IMR-90 (cell line): ENCODE results near the gene FMN2. TPM values are rescaled to one million over a fixed set of nuclear protein-coding genes. Genes with fewer than 3 reads are reported as not detected.

Experiments
- ATAC-seq: fragments of 200-7000 bp; cut with Tn5 transposase; 2 replicates; pipeline ENCODE4 v1.9.1; 2020; ENCODE audit warnings: low read depth, mild to moderate bottlenecking, moderate library complexity
- BruUV-seq: library from RNA; stranded (reverse); fragments of 400-500 nt; replicated peaks from 2 replicates; lab custom pipeline; 2021; lab: Mats Ljungman, UMichigan
- CTCF ChIA-PET: fragments of 300-600 bp; formaldehyde crosslinking; extraction: SDS; loops from one replicate; lab custom pipeline; 2021; ENCODE audit warnings: antibody characterized with exemption; lab: Yijun Ruan, JAX
- POLR2A ChIA-PET: fragments of 300-600 bp; sonication (Branson Sonifier 250); formaldehyde crosslinking; loops from one replicate; lab custom pipeline; 2022; ENCODE audit warnings: antibody characterized with exemption; ENCODE audit not compliant: unreplicated experiment; lab: Charles Lee
- DNase-seq: peaks from one replicate; pipeline ENCODE4 v3.0.0; 2013
- H2AFZ ChIP-seq: replicated peaks from 2 replicates; pipeline ENCODE3; 2013; ENCODE audit warnings: low read length, mild to moderate bottlenecking; ENCODE audit not compliant: poor library complexity
- H2AK5ac ChIP-seq: 2 replicates; pipeline ENCODE4 v1.6.1; 2013; ENCODE audit warnings: low read depth, low read length, inconsistent platforms
- H2AK9ac ChIP-seq: replicated peaks from 2 replicates; pipeline ENCODE3; 2013; ENCODE audit warnings: mild to moderate bottlenecking, low read depth, low read length, moderate library complexity; ENCODE audit not compliant: poor library complexity
- H2BK120ac ChIP-seq: 2 replicates; pipeline ENCODE4 v1.6.1; 2013; ENCODE audit warnings: low read depth, low read length, inconsistent platforms
- H2BK15ac ChIP-seq: 3 replicates; pipeline ENCODE4 v1.6.1; 2013; ENCODE audit warnings: low read depth, low read length, inconsistent platforms
- H2BK20ac ChIP-seq: 2 replicates; pipeline ENCODE4 v1.6.1; 2013; ENCODE audit warnings: low read depth, mild to moderate bottlenecking, inconsistent platforms, low read length, moderate library complexity
- H2BK5ac ChIP-seq: 2 replicates; pipeline ENCODE4 v1.6.1; 2013; ENCODE audit warnings: mild to moderate bottlenecking, low read depth, low read length, inconsistent platforms; ENCODE audit not compliant: poor library complexity, severe bottlenecking
- H3K14ac ChIP-seq: replicated peaks from 2 replicates; pipeline ENCODE4 v1.6.1; 2013; ENCODE audit warnings: low read depth, low read length, inconsistent platforms
- H3K18ac ChIP-seq: 2 replicates; pipeline ENCODE4 v1.6.1; 2013; ENCODE audit warnings: low read depth, low read length, control low read depth
- H3K23ac ChIP-seq: 2 replicates; pipeline ENCODE4 v1.6.1; 2013; ENCODE audit warnings: low read depth, low read length, inconsistent platforms
- H3K27ac ChIP-seq: 2 replicates; pipeline ENCODE4 v1.5.1; 2013; ENCODE audit warnings: mild to moderate bottlenecking, control low read depth, low read length; ENCODE audit not compliant: insufficient read depth
- H3K27me3 ChIP-seq: 2 replicates; pipeline ENCODE4 v1.6.1; 2013; ENCODE audit warnings: low read length; ENCODE audit not compliant: control insufficient read depth, insufficient read depth
- H3K36me3 ChIP-seq: 2 replicates; pipeline ENCODE4 v1.6.1; 2013; ENCODE audit warnings: low read length, mixed read lengths; ENCODE audit not compliant: control insufficient read depth, insufficient read depth
- H3K4ac ChIP-seq: 2 replicates; pipeline ENCODE4 v1.6.1; 2013; ENCODE audit warnings: low read depth, low read length, inconsistent platforms
- H3K4me1 ChIP-seq: 2 replicates; pipeline ENCODE4 v1.6.1; 2013; ENCODE audit warnings: low read length, mixed read lengths; ENCODE audit not compliant: control insufficient read depth, insufficient read depth
- H3K4me2 ChIP-seq: 2 replicates; pipeline ENCODE4 v1.6.1; 2013; ENCODE audit warnings: low read depth, mild to moderate bottlenecking, control low read depth, low read length, moderate library complexity
- H3K4me3 ChIP-seq: 2 replicates; pipeline ENCODE4 v1.5.1; 2013; ENCODE audit warnings: low read depth, mild to moderate bottlenecking, control low read depth, low read length, moderate library complexity; ENCODE audit not compliant: insufficient read depth
- H3K56ac ChIP-seq: 2 replicates; pipeline ENCODE4 v1.6.1; 2013; ENCODE audit warnings: low read length, inconsistent platforms; ENCODE audit not compliant: insufficient read depth; ENCODE audit errors: extremely low read depth
- H3K79me1 ChIP-seq, 2 experiments: 2 replicates each; pipeline ENCODE4 v1.6.1; 2013; ENCODE audit warnings: low read length in 2 of 2, inconsistent platforms in 1 of 2, low read depth in 1 of 2
- H3K9ac ChIP-seq: 2 replicates; pipeline ENCODE4 v1.6.1; 2013; ENCODE audit warnings: low read depth, low read length, control low read depth
- H3K9me1 ChIP-seq: 2 replicates; pipeline ENCODE4 v1.6.1; 2013; ENCODE audit warnings: low read length, inconsistent platforms; ENCODE audit not compliant: insufficient read depth
- H3K9me3 ChIP-seq: 2 replicates; pipeline ENCODE4 v1.6.1; 2013; ENCODE audit warnings: low read length; ENCODE audit not compliant: control insufficient read depth, insufficient read depth
- H4K20me1 ChIP-seq: 2 replicates; pipeline ENCODE4 v1.6.1; 2013; ENCODE audit warnings: low read length, inconsistent platforms; ENCODE audit not compliant: insufficient read depth
- H4K5ac ChIP-seq: 2 replicates; pipeline ENCODE4 v1.6.1; 2013; ENCODE audit warnings: mild to moderate bottlenecking, low read depth, low read length, control low read depth
- H4K8ac ChIP-seq, 2 experiments: 2 replicates each; pipeline ENCODE4 v1.6.1; 2013; ENCODE audit warnings: low read depth in 2 of 2, low read length in 2 of 2, control low read depth in 1 of 2, inconsistent platforms in 1 of 2
- H4K91ac ChIP-seq: 2 replicates; pipeline ENCODE4 v1.6.1; 2013; ENCODE audit warnings: low read depth, low read length, inconsistent platforms; ENCODE audit not compliant: insufficient read depth
- MAFK ChIP-seq: IDR thresholded peaks from 2 replicates; pipeline ENCODE4 v1.6.1; 2012; ENCODE audit warnings: low read depth, low read length, improper control_type of control experiment
- MAZ ChIP-seq: IDR thresholded peaks from 2 replicates; pipeline ENCODE4 v1.6.1; 2012; ENCODE audit warnings: low read depth, mild to moderate bottlenecking, low read length, improper control_type of control experiment, moderate library complexity, borderline replicate concordance
- RAD21 ChIP-seq: IDR thresholded peaks from 2 replicates; pipeline ENCODE4 v1.6.1; 2012; ENCODE audit warnings: low read length, improper control_type of control experiment
- RFX5 ChIP-seq: IDR thresholded peaks from 2 replicates; pipeline ENCODE4 v1.8.0; 2012; ENCODE audit warnings: low read depth, mild to moderate bottlenecking, low read length, moderate library complexity
- USF2 ChIP-seq: fragments of 150-350 bp; IDR thresholded peaks from 2 replicates; pipeline ENCODE4 v1.6.1; 2017; ENCODE audit warnings: mild to moderate bottlenecking, antibody characterized with exemption, low read length, low read depth
- WGBS, 2 experiments: methylation state at CpG; one replicate each; pipeline versions ENCODE4 v1.1.5 to v1.1.7; 2013; ENCODE audit warnings: missing lambda C conversion rate in 2 of 2; ENCODE audit not compliant: insufficient read length in 1 of 2; ENCODE audit errors: extremely low coverage in 2 of 2; 5-methylcytosine and 5-hydroxymethylcytosine counted together
- dilution Hi-C: fragments of 300-500 bp; cut with HindIII; formaldehyde crosslinking; loops from one replicate; pipeline ENCODE4 v1.14.3; 2018; ENCODE audit warnings: low sequenced_read_pairs; ENCODE audit not compliant: unreplicated experiment
- in situ Hi-C: fragments of 300-500 bp; cut with MboI; formaldehyde crosslinking; loops from 3 replicates; pipeline ENCODE4 v1.14.3; 2019; ENCODE audit warnings: low sequenced_read_pairs, inconsistent platforms, mixed read lengths
- intact Hi-C: fragments of 100-400 bp; cut with micrococcal nuclease; formaldehyde crosslinking; loops from 2 replicates; pipeline ENCODE4 v1.10.0; 2022
- polyA plus RNA-seq, 3 experiments: library from polyadenylated mRNA; depleted of rRNA; stranded (reverse); fragments of >200 nt; gene quantifications; 2 replicates each; pipeline ENCODE4 v1.2.3, GENCODE V29; 2012; ENCODE audit warnings: low replicate concordance in 1 of 3
- total RNA-seq: library from RNA; depleted of rRNA; stranded (reverse); fragments of >200 nt; gene quantifications from 2 replicates; pipeline ENCODE4 v1.2.3, GENCODE V29; 2012
- TF ChIP-seq, protein P1 (sequence below): conservative IDR thresholded peaks from 2 replicates; pipeline ENCODE4 v1.5.1; 2012; ENCODE audit warnings: mild to moderate bottlenecking, low read depth, low read length, improper control_type of control experiment

The FMN2 gene
- total and polyA plus RNA-seq, 2 of the 4 experiments (the other 2 are of a cell fraction) = 29.0 to 35.8 TPM

DNA sequence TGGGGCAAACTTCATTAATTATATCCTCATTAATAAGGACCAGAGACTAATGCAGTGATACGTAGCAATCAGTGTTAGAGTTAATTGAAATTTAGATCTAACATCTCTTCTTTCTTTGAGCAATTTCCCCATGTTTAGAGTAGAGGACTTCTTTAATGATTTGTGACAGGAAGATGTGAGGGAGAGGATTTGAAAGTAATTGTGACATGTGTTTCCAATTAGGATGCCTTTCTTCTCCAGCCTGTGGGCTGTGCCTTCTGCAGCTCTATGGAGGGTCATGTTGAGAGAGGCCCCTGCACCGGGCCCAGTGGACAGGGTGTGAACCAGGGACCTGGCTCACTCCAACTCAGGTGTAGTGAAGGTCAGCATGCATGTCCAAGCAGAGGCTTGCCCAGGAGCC, 417.3 kb downstream of the FMN2 start:
- H3K4me3 ChIP-seq = no peak overlapping the region
- no peak overlapping the region for H3K4me2 ChIP-seq
- H3K56ac ChIP-seq = no peak overlapping the region
- dilution Hi-C loops = no loop called here
- no peaks in the 10 kb centered on the region for H3K27me3 ChIP-seq
- no peak overlapping the region for H4K91ac ChIP-seq
- H2BK20ac ChIP-seq = no peak overlapping the region
- peaks cover 3% of the 10 kb centered on the region; the same call in 1 of the 2 replicates for H3K4me1 ChIP-seq
- no peak overlapping the region for H3K27ac ChIP-seq
- H3K4ac ChIP-seq = no peak overlapping the region
- peaks cover 2% of the 10 kb centered on the region for H3K9me1 ChIP-seq
- H3K79me1 ChIP-seq = peaks cover 0 to 4% of the 10 kb centered on the region in 2 experiments; a peak in 1 of 4 replicates
- peak; percentile 42 for DNase-seq
- CTCF ChIA-PET = no interaction called here
- H4K20me1 ChIP-seq = no peaks in the 10 kb centered on the region
- no peak overlapping the region for H2AK9ac ChIP-seq
- H2BK120ac ChIP-seq = peak overlapping the region; percentile 26
- no peak overlapping the region for H2BK15ac ChIP-seq
- no peak overlapping the region for H4K5ac ChIP-seq
- H3K9me3 ChIP-seq = no peaks in the 10 kb centered on the region
- H2AFZ ChIP-seq = no peak overlapping the region
- ATAC-seq = no peak
- POLR2A ChIA-PET = no interaction called here
- in situ Hi-C loops = no loop called here
- H2AK5ac ChIP-seq = no peak overlapping the region
- no CpG with 5 or more reads among the region's 2 CpGs for WGBS, 2 experiments
- no peak overlapping the region for H4K8ac ChIP-seq
- no peak overlapping the region for H3K14ac ChIP-seq
- no peak overlapping the region for H3K18ac ChIP-seq
- no peaks in the 10 kb centered on the region for H3K36me3 ChIP-seq
- TF ChIP-seq RAD21 (no peak), RFX5 (no peak), USF2 (no peak), MAFK (no peak), MAZ (no peak)
- TF ChIP-seq, protein P1, sequence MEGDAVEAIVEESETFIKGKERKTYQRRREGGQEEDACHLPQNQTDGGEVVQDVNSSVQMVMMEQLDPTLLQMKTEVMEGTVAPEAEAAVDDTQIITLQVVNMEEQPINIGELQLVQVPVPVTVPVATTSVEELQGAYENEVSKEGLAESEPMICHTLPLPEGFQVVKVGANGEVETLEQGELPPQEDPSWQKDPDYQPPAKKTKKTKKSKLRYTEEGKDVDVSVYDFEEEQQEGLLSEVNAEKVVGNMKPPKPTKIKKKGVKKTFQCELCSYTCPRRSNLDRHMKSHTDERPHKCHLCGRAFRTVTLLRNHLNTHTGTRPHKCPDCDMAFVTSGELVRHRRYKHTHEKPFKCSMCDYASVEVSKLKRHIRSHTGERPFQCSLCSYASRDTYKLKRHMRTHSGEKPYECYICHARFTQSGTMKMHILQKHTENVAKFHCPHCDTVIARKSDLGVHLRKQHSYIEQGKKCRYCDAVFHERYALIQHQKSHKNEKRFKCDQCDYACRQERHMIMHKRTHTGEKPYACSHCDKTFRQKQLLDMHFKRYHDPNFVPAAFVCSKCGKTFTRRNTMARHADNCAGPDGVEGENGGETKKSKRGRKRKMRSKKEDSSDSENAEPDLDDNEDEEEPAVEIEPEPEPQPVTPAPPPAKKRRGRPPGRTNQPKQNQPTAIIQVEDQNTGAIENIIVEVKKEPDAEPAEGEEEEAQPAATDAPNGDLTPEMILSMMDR = no peak
- H2BK5ac ChIP-seq = no peak overlapping the region
- no peak overlapping the region for H3K23ac ChIP-seq
- no TSS peak for BruUV-seq
- intact Hi-C loops = no loop called here
- no peak overlapping the region for H3K9ac ChIP-seq
